Trophoblast cell (in vitro differentiated cells and primary cell): ENCODE data around the gene LRRC25.
"Not testable (repeated sequence)": the region's sequence is repeated elsewhere in the genome, so short reads cannot be mapped to it uniquely, and the experiment has no call there.

ENCODE experiments used
- DNase-seq, 2 donors: peaks; one replicate each; pipeline ENCODE4 v3.0.0-alpha.2; 2016
- H2AFZ ChIP-seq: 2 replicates; pipeline ENCODE4 v1.6.1; 2013; ENCODE audit warnings: low read length, moderate library complexity, mild to moderate bottlenecking; ENCODE audit not compliant: insufficient read depth, poor library complexity
- H2AK5ac ChIP-seq: 2 replicates; pipeline ENCODE4 v1.6.1; 2013; ENCODE audit warnings: mild to moderate bottlenecking, low read length
- H2BK120ac ChIP-seq: 2 replicates; pipeline ENCODE4 v1.6.1; 2013; ENCODE audit warnings: low read length, mild to moderate bottlenecking, moderate library complexity; ENCODE audit not compliant: insufficient read depth, poor library complexity
- H2BK12ac ChIP-seq: 2 replicates; pipeline ENCODE4 v1.6.1; 2013; ENCODE audit warnings: mild to moderate bottlenecking, low read length, moderate library complexity
- H2BK5ac ChIP-seq: 2 replicates; pipeline ENCODE4 v1.6.1; 2013; ENCODE audit warnings: low read length, low read depth, moderate library complexity, mild to moderate bottlenecking; ENCODE audit not compliant: poor library complexity
- H3K14ac ChIP-seq: 2 replicates; pipeline ENCODE4 v1.6.1; 2013; ENCODE audit warnings: mild to moderate bottlenecking, low read length
- H3K18ac ChIP-seq: 2 replicates; pipeline ENCODE4 v1.6.1; 2013; ENCODE audit warnings: mild to moderate bottlenecking, low read length
- H3K23ac ChIP-seq: 2 replicates; pipeline ENCODE4 v1.6.1; 2013; ENCODE audit warnings: low read length
- H3K27ac ChIP-seq: 2 replicates; pipeline ENCODE4 v1.5.1; 2013; ENCODE audit warnings: low read depth, mild to moderate bottlenecking, inconsistent platforms, low read length, moderate library complexity
- H3K27me3 ChIP-seq: 2 replicates; pipeline ENCODE4 v1.6.1; 2013; ENCODE audit warnings: inconsistent platforms, mild to moderate bottlenecking, low read length, moderate library complexity; ENCODE audit not compliant: insufficient read depth
- H3K36me3 ChIP-seq, 2 experiments: 1 replicate in 1 of 2; 2 replicates in 1 of 2; pipeline ENCODE4 v1.6.1; 2013; ENCODE audit warnings: low read length in 2 of 2, mild to moderate bottlenecking in 2 of 2, moderate library complexity in 1 of 2; ENCODE audit not compliant: insufficient read depth in 2 of 2, control insufficient read depth in 1 of 2
- H3K4ac ChIP-seq: 2 replicates; pipeline ENCODE4 v1.6.1; 2013; ENCODE audit warnings: low read depth, mild to moderate bottlenecking, low read length, moderate library complexity
- H3K4me1 ChIP-seq, 2 experiments: 1 replicate in 1 of 2; 2 replicates in 1 of 2; pipeline ENCODE4 v1.6.1; 2013; ENCODE audit warnings: low read length in 2 of 2, mild to moderate bottlenecking in 2 of 2, moderate library complexity in 1 of 2; ENCODE audit not compliant: insufficient read depth in 2 of 2, control insufficient read depth in 1 of 2
- H3K4me2 ChIP-seq: 2 replicates; pipeline ENCODE4 v1.6.1; 2013; ENCODE audit warnings: inconsistent platforms, mild to moderate bottlenecking, low read length, moderate library complexity
- H3K4me3 ChIP-seq: 2 replicates; pipeline ENCODE4 v1.5.1; 2013; ENCODE audit warnings: mild to moderate bottlenecking, low read depth, low read length, inconsistent platforms
- H3K79me1 ChIP-seq: one replicate; pipeline ENCODE4 v1.6.1; 2013; ENCODE audit warnings: low read length
- H3K79me2 ChIP-seq: 2 replicates; pipeline ENCODE4 v1.6.1; 2013; ENCODE audit warnings: low read length, mild to moderate bottlenecking; ENCODE audit not compliant: control insufficient read depth, insufficient read depth, poor library complexity
- H3K9ac ChIP-seq: 2 replicates; pipeline ENCODE4 v1.6.1; 2013; ENCODE audit warnings: mild to moderate bottlenecking, low read length
- H3K9me3 ChIP-seq: 2 replicates; pipeline ENCODE4 v1.6.1; 2013; ENCODE audit warnings: low read depth, mild to moderate bottlenecking, control low read depth, inconsistent platforms, low read length; ENCODE audit not compliant: insufficient read depth
- H4K12ac ChIP-seq: 2 replicates; pipeline ENCODE4 v1.6.1; 2013; ENCODE audit warnings: low read depth, mild to moderate bottlenecking, low read length, moderate library complexity
- H4K8ac ChIP-seq: 2 replicates; pipeline ENCODE4 v1.6.1; 2013; ENCODE audit warnings: low read depth, mild to moderate bottlenecking, low read length, moderate library complexity
- H4K91ac ChIP-seq: one replicate; pipeline ENCODE4 v1.6.1; 2013; ENCODE audit warnings: low read depth, mild to moderate bottlenecking, low read length, moderate library complexity
- whole genome bisulfite sequencing: extraction: QIAGEN DNeasy Blood & Tissue Kit; methylation state at CpG from one replicate; pipeline ENCODE4 v1.1.7; 2013; ENCODE audit warnings: missing lambda C conversion rate; ENCODE audit not compliant: insufficient read length, insufficient coverage; ENCODE audit errors: extremely low coverage; 5-methylcytosine and 5-hydroxymethylcytosine counted together

Gene LRRC25

GRCh38 chr19:18405754-18406153 lies 8.3 kb upstream of the LRRC25 start:
- not testable (repeated sequence) for H4K91ac ChIP-seq, H2AFZ ChIP-seq, H3K18ac ChIP-seq, H3K27me3 ChIP-seq, DNase-seq, H3K23ac ChIP-seq, H2BK12ac ChIP-seq, H3K4me3 ChIP-seq, H4K8ac ChIP-seq, H2AK5ac ChIP-seq, H3K14ac ChIP-seq, H3K4me2 ChIP-seq, H3K27ac ChIP-seq, H3K4ac ChIP-seq, H2BK5ac ChIP-seq, H3K36me3 ChIP-seq, H4K12ac ChIP-seq, H3K9me3 ChIP-seq, H3K79me2 ChIP-seq, H2BK120ac ChIP-seq, H3K4me1 ChIP-seq, H3K79me1 ChIP-seq, H3K9ac ChIP-seq
- WGBS = no CpG with 5 or more reads among the region's 11 CpGs

GRCh38 chr19:18402455-18403248 lies 5.2 kb upstream of the LRRC25 start:
- H3K27me3 ChIP-seq, H3K23ac ChIP-seq, H4K91ac ChIP-seq, H3K18ac ChIP-seq, H3K9ac ChIP-seq, H3K79me1 ChIP-seq, H2AFZ ChIP-seq, H3K27ac ChIP-seq, H2AK5ac ChIP-seq, H2BK12ac ChIP-seq, H3K4me2 ChIP-seq, H3K4ac ChIP-seq, H4K12ac ChIP-seq, H4K8ac ChIP-seq, H2BK5ac ChIP-seq, H3K4me3 ChIP-seq, H3K36me3 ChIP-seq, H3K9me3 ChIP-seq, H2BK120ac ChIP-seq, H3K79me2 ChIP-seq, DNase-seq, H3K14ac ChIP-seq, H3K4me1 ChIP-seq: not testable (repeated sequence)
- no CpG with 5 or more reads among the region's 18 CpGs for WGBS

GRCh38 chr19:18401580-18402112 lies 4.2 kb upstream of the LRRC25 start:
- Histone ChIP-seq H2BK5ac (no peak overlapping the region), H4K12ac (no peak overlapping the region), H3K23ac (no peak overlapping the region), H3K4ac (no peak overlapping the region), H3K18ac (no peak overlapping the region), H2AK5ac (no peak overlapping the region), H3K79me1 (no peaks in the 10 kb centered on the region), H4K91ac (no peak overlapping the region), H3K36me3 (no peaks in the 10 kb centered on the region), H2BK12ac (no peak overlapping the region), H3K9ac (peak overlapping the region; percentile 33), H3K79me2 (no peaks in the 10 kb centered on the region), H3K4me3 (no peak overlapping the region), H3K9me3 (no peaks in the 10 kb centered on the region), H2AFZ (no peak overlapping the region), H3K27ac (no peak overlapping the region), H2BK120ac (no peak overlapping the region), H3K4me1 (peaks cover 0 to 2% of the 10 kb centered on the region in 2 experiments), H3K4me2 (no peak overlapping the region), H3K27me3 (no peaks in the 10 kb centered on the region), H4K8ac (no peak overlapping the region), H3K14ac (no peak overlapping the region)
- peak; percentile 77 to 81 for DNase-seq
- WGBS = no CpG with 5 or more reads among the region's 7 CpGs

- Histone ChIP-seq H3K4me3 (no peak overlapping the region), H2AFZ (no peak overlapping the region), H2BK5ac (no peak overlapping the region), H3K4ac (no peak overlapping the region), H4K12ac (no peak overlapping the region), H3K9me3 (no peaks in the 10 kb centered on the region), H2BK120ac (no peak overlapping the region), H3K27ac (no peak overlapping the region), H4K91ac (no peak overlapping the region), H3K79me1 (no peaks in the 10 kb centered on the region), H2BK12ac (no peak overlapping the region), H3K9ac (no peak overlapping the region), H3K4me1 (peaks cover 0 to 2% of the 10 kb centered on the region in 2 experiments), H3K14ac (no peak overlapping the region), H4K8ac (no peak overlapping the region), H3K27me3 (no peaks in the 10 kb centered on the region), H3K18ac (no peak overlapping the region), H3K36me3 (no peaks in the 10 kb centered on the region), H3K79me2 (no peaks in the 10 kb centered on the region), H3K4me2 (no peak overlapping the region), H2AK5ac (no peak overlapping the region), H3K23ac (no peak overlapping the region)
- no CpG with 5 or more reads among the region's 6 CpGs for WGBS
- DNase-seq = peak in 1 of 2 donors; percentile 65
Observed at GRCh38 chr19:18399008-18399407, 1.6 kb upstream of the LRRC25 start.
